Subcutaneous adipose tissue (tissue), 4 donors: ENCODE measurements around the gene ARHGAP10. TPM values are rescaled to one million over a fixed set of nuclear protein-coding genes. Genes with fewer than 3 reads are reported as not detected.

Experiments used
- total RNA-seq, 4 donors: library from RNA; depleted of rRNA; stranded (reverse); fragments of >200 nt; gene quantifications; one replicate each; pipeline ENCODE4 v1.1.0, GENCODE V29; 2016
- TF ChIP-seq, protein P1 (sequence below): fragments of 450-650 bp; IDR thresholded peaks from one replicate; pipeline ENCODE4 v1.5.1; 2016; ENCODE audit warnings: low read depth, mild to moderate bottlenecking, control low read depth, antibody characterized with exemption, moderate library complexity

ARHGAP10 gene
- total RNA-seq, 4 donors from 2014 or later: 77.1 to 129 (median 98.1) TPM

DNA sequence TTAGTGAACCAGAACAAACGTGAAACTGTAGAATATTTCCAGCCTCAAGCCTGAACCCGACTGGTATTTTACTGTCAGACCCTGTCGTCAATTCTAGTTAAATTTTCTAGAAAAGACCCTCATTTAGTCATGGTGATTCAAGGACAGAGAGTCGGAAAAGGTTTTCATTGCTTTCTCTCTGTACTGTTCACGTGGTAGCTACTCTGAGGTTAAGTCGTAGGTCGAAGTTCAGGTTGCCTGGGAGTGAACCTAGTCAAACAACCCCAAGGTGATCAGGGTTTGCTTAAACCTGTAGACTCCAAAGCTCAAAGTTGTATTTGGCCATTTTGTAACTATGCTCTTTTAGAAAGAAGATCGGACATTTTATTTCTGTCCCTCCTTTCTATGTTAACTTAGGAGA lies 283.6 kb downstream of the ARHGAP10 start:
- TF ChIP-seq, protein P1, sequence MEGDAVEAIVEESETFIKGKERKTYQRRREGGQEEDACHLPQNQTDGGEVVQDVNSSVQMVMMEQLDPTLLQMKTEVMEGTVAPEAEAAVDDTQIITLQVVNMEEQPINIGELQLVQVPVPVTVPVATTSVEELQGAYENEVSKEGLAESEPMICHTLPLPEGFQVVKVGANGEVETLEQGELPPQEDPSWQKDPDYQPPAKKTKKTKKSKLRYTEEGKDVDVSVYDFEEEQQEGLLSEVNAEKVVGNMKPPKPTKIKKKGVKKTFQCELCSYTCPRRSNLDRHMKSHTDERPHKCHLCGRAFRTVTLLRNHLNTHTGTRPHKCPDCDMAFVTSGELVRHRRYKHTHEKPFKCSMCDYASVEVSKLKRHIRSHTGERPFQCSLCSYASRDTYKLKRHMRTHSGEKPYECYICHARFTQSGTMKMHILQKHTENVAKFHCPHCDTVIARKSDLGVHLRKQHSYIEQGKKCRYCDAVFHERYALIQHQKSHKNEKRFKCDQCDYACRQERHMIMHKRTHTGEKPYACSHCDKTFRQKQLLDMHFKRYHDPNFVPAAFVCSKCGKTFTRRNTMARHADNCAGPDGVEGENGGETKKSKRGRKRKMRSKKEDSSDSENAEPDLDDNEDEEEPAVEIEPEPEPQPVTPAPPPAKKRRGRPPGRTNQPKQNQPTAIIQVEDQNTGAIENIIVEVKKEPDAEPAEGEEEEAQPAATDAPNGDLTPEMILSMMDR: no peak

DNA sequence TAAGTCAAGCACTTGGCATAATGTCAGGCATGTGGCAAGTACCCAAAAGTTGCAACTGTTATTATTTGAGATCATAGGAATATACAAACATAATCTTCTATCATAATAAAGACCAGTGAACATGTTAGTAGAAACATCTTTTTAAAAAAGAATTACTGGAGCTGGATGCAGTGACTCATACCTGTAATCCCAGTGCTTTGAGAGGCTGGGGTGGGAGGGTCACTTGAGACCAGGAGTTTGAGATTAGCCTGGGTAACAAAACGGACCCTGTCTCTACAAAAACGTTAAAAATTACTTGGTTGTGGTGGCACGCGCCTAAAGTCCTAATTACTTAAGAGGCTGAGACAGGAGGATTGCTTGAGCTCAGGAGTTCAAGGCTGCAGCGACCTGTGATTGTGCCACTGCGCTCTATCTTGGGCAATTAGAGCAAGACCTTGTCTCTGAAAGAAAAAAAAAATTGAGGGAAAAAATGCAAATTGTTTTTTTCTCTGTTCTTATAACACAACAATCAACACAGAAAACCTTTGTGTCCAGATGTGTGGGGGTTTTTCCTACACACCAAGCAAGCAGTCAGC lies 284.3 kb downstream of the ARHGAP10 start:
- TF ChIP-seq, protein P1: no peak

DNA sequence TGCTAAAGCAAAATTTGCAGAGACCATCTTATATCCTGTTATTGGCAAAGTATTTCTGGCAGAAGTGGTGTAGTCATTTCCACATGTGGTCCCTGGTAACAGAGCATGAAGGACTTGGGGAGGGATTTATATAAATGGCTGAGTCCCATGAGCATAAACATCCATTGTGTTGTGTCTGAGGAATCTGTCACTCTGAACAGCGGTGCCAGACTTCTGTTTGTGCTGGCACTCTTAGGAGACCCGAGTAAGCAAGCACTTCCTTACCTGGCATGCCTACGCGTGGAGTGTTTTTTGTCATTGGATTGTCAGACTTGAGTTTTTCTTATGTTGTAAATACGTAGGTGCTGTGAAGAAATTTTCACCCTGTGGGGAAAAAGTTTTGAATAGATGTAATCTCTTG lies 285.9 kb downstream of the ARHGAP10 start:
- TF ChIP-seq, protein P1: no peak

DNA sequence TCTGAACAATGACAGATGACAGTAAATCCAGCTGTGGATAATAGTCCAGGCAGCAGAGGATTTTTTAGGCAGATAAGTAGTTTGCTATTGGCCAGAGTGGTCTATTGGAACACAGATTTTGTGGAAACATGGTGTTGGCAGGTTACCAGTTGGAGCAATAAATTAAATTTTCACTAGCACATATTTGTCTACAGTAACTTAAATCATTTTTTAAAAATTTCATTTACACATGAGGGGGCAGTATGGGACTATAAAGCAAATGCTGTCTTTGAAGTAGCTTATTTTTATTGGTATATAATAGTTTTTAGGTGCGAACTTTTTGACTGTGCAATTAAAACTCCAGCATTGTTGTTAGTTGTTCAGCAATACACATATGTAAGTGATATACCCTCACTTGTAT lies 289.8 kb downstream of the ARHGAP10 start:
- TF ChIP-seq, protein P1: no peak

DNA sequence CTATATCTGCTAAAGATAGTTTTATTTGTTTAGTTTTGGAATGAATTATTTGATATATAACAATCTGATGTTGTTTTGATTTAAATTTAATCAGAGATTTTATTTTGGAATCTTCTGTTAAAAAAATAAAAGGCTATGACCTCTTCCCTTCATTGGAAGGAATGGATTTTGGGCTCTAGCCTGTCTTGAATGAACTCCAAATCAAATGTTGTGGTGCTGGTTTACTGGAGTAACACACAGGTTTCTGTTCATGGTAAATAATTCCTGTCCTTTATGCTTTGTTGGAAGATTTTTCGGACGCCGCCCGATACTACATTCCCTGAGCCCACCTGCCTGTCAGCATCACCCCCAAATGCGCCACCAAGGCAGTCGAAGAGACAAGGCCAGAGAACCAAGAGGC lies 291.1 kb downstream of the ARHGAP10 start:
- TF ChIP-seq, protein P1: no peak

DNA sequence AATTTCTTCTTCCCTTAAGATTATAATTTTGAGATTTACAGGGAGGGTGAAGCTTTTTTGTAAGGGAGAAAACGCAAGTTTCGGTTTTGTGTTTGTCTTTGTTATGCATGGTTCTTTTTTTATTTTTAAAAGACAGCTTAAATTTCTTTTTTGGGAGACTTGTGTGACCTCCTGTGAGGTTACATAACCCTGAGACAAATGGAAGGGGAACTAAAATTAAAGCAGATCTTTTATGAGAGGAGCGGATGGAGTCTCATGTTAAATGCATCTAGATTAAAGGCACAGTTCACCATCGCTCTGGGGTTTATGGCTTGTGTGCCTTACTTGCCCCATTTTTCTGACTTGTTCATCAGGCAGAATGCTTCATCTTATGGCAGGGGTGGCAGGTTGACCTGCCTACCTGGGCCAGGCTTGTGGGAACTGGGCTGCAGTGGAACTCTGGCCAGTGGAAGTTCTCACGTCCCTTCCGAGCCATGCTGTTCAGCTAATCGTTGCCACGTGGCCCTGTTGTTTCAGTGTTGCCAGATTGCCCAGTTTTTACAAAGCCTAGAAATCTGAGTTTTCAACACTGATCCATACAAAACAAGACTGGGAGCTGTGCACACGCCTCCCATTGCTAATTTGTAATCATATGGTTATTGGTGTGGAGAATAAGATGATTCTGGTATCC lies 291.8 kb downstream of the ARHGAP10 start:
- TF ChIP-seq, protein P1: no peak

DNA sequence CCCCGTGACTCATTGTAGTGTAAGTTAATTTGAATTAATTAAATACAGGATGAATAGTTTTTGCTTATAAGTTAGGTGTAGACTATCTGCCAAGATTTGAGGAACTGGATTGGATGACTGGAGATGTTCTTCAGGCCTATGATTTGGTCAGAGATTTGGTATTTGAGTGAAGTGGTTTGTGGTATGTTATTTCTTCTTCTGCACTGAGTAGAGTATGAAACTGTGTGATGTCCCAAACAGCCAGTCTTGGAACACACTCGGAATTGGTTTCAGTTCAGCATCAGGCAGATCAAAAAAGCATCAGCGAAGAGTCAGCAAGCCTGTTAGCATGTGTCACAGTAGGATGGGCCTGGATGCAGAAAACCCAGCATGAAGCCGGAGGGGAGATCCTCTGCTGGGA lies 294.1 kb downstream of the ARHGAP10 start:
- TF ChIP-seq, protein P1: no peak
